GM18526 (cell line): ENCODE measurements around the gene ZNF319.

ENCODE experiments used
- POLR2A ChIP-seq: IDR thresholded peaks from 3 replicates; pipeline ENCODE4 v1.6.1; 2011; ENCODE audit not compliant: insufficient read length; ENCODE audit errors: extremely low read depth

The ZNF319 gene

GRCh38 chr16:57961538-57961937 lies 38.9 kb downstream of the ZNF319 start:
- TF ChIP-seq POLR2A: no peak

- no peak for TF ChIP-seq POLR2A
Observed at GRCh38 chr16:57960826-57961472, 39.5 kb downstream of the ZNF319 start.

- no peak for TF ChIP-seq POLR2A
Observed at GRCh38 chr16:57960310-57960709, 40.2 kb downstream of the ZNF319 start.

GRCh38 chr16:57959804-57960203 lies 40.7 kb downstream of the ZNF319 start:
- no peak for TF ChIP-seq POLR2A

- TF ChIP-seq POLR2A: no peak
Observed at GRCh38 chr16:57959121-57959520, 41.4 kb downstream of the ZNF319 start.

GRCh38 chr16:57958544-57958943 lies 41.9 kb downstream of the ZNF319 start:
- no peak for TF ChIP-seq POLR2A

GRCh38 chr16:57957673-57958392 lies 42.6 kb downstream of the ZNF319 start:
- TF ChIP-seq POLR2A: no peak

- TF ChIP-seq POLR2A: no peak
Observed at GRCh38 chr16:57956924-57957672, 43.4 kb downstream of the ZNF319 start.

GRCh38 chr16:57956270-57956808 lies 44.1 kb downstream of the ZNF319 start:
- no peak for TF ChIP-seq POLR2A

GRCh38 chr16:57955572-57956188 lies 44.8 kb downstream of the ZNF319 start:
- TF ChIP-seq POLR2A: no peak

GRCh38 chr16:57953857-57954256 lies 46.6 kb downstream of the ZNF319 start:
- no peak for TF ChIP-seq POLR2A

GRCh38 chr16:57952909-57953308 lies 47.6 kb downstream of the ZNF319 start:
- no peak for TF ChIP-seq POLR2A

- TF ChIP-seq POLR2A: no peak
Observed at GRCh38 chr16:57951204-57951960, 49.1 kb downstream of the ZNF319 start.

- TF ChIP-seq POLR2A: no peak
Observed at GRCh38 chr16:57950382-57950781, 50.1 kb downstream of the ZNF319 start.
